H9 (cell line): Measurements from ENCODE around the gene DSTYK. TPM values are rescaled to one million over a fixed set of nuclear protein-coding genes. Genes with fewer than 3 reads are reported as not detected.

Experiments
- DNase-seq: peaks from one replicate; pipeline ENCODE4 v3.0.0-alpha.2; 2017
- H2AFZ ChIP-seq: one replicate; pipeline ENCODE4 v1.6.1; 2013; ENCODE audit warnings: mild to moderate bottlenecking, low read length, control low read depth, moderate library complexity
- H2AK5ac ChIP-seq: 2 replicates; pipeline ENCODE4 v1.6.1; 2013; ENCODE audit warnings: low read length, control low read depth, mixed read lengths; ENCODE audit not compliant: insufficient read length
- H2BK120ac ChIP-seq: one replicate; pipeline ENCODE4 v1.6.1; 2013; ENCODE audit warnings: low read depth, mild to moderate bottlenecking, low read length, control low read depth, inconsistent platforms; ENCODE audit not compliant: poor library complexity, severe bottlenecking
- H2BK12ac ChIP-seq: 2 replicates; pipeline ENCODE4 v1.6.1; 2013; ENCODE audit warnings: low read length, control low read depth, mixed read lengths, low read depth; ENCODE audit not compliant: insufficient read length
- H2BK15ac ChIP-seq: 2 replicates; pipeline ENCODE4 v1.6.1; 2013; ENCODE audit warnings: low read depth, low read length, control low read depth
- H2BK20ac ChIP-seq: one replicate; pipeline ENCODE4 v1.6.1; 2013; ENCODE audit warnings: low read depth, mild to moderate bottlenecking, low read length, control low read depth, inconsistent platforms; ENCODE audit not compliant: poor library complexity, severe bottlenecking
- H2BK5ac ChIP-seq: 2 replicates; pipeline ENCODE4 v1.6.1; 2013; ENCODE audit warnings: low read length, control low read depth, mixed read lengths; ENCODE audit not compliant: insufficient read length
- H3K14ac ChIP-seq: 2 replicates; pipeline ENCODE4 v1.6.1; 2013; ENCODE audit warnings: low read length, control low read depth; ENCODE audit not compliant: insufficient read depth
- H3K18ac ChIP-seq: 2 replicates; pipeline ENCODE4 v1.6.1; 2013; ENCODE audit warnings: low read depth, mild to moderate bottlenecking, mixed read lengths, low read length, control low read depth; ENCODE audit not compliant: insufficient read length
- H3K23ac ChIP-seq: 2 replicates; pipeline ENCODE4 v1.6.1; 2013; ENCODE audit warnings: low read length, control low read depth, mixed read lengths, low read depth; ENCODE audit not compliant: insufficient read length
- H3K23me2 ChIP-seq: 2 replicates; pipeline ENCODE4 v1.6.1; 2013; ENCODE audit warnings: low read depth, mild to moderate bottlenecking, mixed read lengths, low read length, control low read depth; ENCODE audit not compliant: insufficient read length, poor library complexity, severe bottlenecking
- H3K27ac ChIP-seq: 2 replicates; pipeline ENCODE4 v1.5.1; 2013; ENCODE audit warnings: low read length, control low read depth, mixed read lengths, low read depth; ENCODE audit not compliant: insufficient read length
- H3K27me3 ChIP-seq: 2 replicates; pipeline ENCODE4 v1.6.1; 2013; ENCODE audit warnings: low read length, control low read depth, inconsistent platforms; ENCODE audit not compliant: insufficient read depth
- H3K4ac ChIP-seq: 2 replicates; pipeline ENCODE4 v1.6.1; 2013; ENCODE audit warnings: low read depth, mild to moderate bottlenecking, control low read depth, inconsistent platforms, low read length, moderate library complexity
- H3K4me1 ChIP-seq: 2 replicates; pipeline ENCODE4 v1.6.1; 2013; ENCODE audit warnings: low read length, control low read depth, inconsistent platforms; ENCODE audit not compliant: insufficient read depth
- H3K4me2 ChIP-seq: 2 replicates; pipeline ENCODE4 v1.6.1; 2013; ENCODE audit warnings: low read length, control low read depth, mixed read lengths; ENCODE audit not compliant: insufficient read length, insufficient read depth
- H3K56ac ChIP-seq: 2 replicates; pipeline ENCODE4 v1.6.1; 2013; ENCODE audit warnings: low read depth, mild to moderate bottlenecking, mixed read lengths, low read length, control low read depth; ENCODE audit not compliant: insufficient read length
- H3K79me1 ChIP-seq: 2 replicates; pipeline ENCODE4 v1.6.1; 2013; ENCODE audit warnings: low read depth, mild to moderate bottlenecking, moderate library complexity, low read length, control low read depth, inconsistent platforms; ENCODE audit not compliant: insufficient read depth, poor library complexity, severe bottlenecking
- H3K79me2 ChIP-seq: 2 replicates; pipeline ENCODE4 v1.6.1; 2013; ENCODE audit warnings: low read length, control low read depth, inconsistent platforms; ENCODE audit not compliant: insufficient read depth
- H3K9ac ChIP-seq: 2 replicates; pipeline ENCODE4 v1.6.1; 2013; ENCODE audit warnings: low read length, control low read depth, mixed read lengths; ENCODE audit not compliant: insufficient read length; ENCODE audit errors: extremely low read depth
- H3K9me3 ChIP-seq: one replicate; pipeline ENCODE4 v1.6.1; 2013; ENCODE audit warnings: low read depth, low read length, inconsistent platforms; ENCODE audit not compliant: control insufficient read depth
- H3T11ph ChIP-seq: one replicate; pipeline ENCODE4 v1.6.1; 2013; ENCODE audit warnings: mild to moderate bottlenecking, low read length, control low read depth, inconsistent platforms
- H4K20me1 ChIP-seq: one replicate; pipeline ENCODE4 v1.6.1; 2013; ENCODE audit not compliant: control insufficient read depth, insufficient read length, insufficient read depth
- H4K5ac ChIP-seq: 2 replicates; pipeline ENCODE4 v1.6.1; 2013; ENCODE audit warnings: low read depth, mild to moderate bottlenecking, mixed read lengths, low read length, control low read depth; ENCODE audit not compliant: insufficient read length
- H4K8ac ChIP-seq: replicated peaks from 2 replicates; pipeline ENCODE4 v1.6.1; 2013; ENCODE audit warnings: low read length, control low read depth, mixed read lengths, low read depth; ENCODE audit not compliant: insufficient read length
- H4K91ac ChIP-seq: 2 replicates; pipeline ENCODE4 v1.6.1; 2013; ENCODE audit warnings: low read depth, mild to moderate bottlenecking, moderate library complexity, mixed read lengths, low read length, control low read depth; ENCODE audit not compliant: insufficient read length
- H3K27ac Mint-ChIP-seq, 3 experiments: 2 replicates in 2 of 3; 3 replicates in 1 of 3; pipeline ENCODE4 v1.8.0; 2020 to 2021; ENCODE audit warnings: mixed read lengths in 3 of 3, mild to moderate bottlenecking in 1 of 3, moderate library complexity in 1 of 3
- H3K27me3 Mint-ChIP-seq: 2 replicates; pipeline ENCODE4 v1.8.0; 2021; ENCODE audit warnings: low read depth, mild to moderate bottlenecking, moderate library complexity, mixed read lengths
- H3K36me3 Mint-ChIP-seq, 3 experiments: 2 replicates in 2 of 3; 3 replicates in 1 of 3; pipeline ENCODE4 v1.8.0; 2020 to 2021; ENCODE audit warnings: low read depth in 3 of 3, mixed read lengths in 3 of 3; ENCODE audit not compliant: insufficient read depth in 1 of 3
- H3K4me1 Mint-ChIP-seq, 2 experiments: 2 replicates each; pipeline ENCODE4 v1.8.0; 2020; ENCODE audit warnings: mixed read lengths in 2 of 2
- H3K4me3 Mint-ChIP-seq, 2 experiments: 2 replicates in 1 of 2; 3 replicates in 1 of 2; pipeline ENCODE4 v1.8.0; 2020 to 2021; ENCODE audit warnings: mild to moderate bottlenecking in 2 of 2, mixed read lengths in 2 of 2, moderate library complexity in 1 of 2
- H3K9me3 Mint-ChIP-seq, 2 experiments: 2 replicates in 1 of 2; 3 replicates in 1 of 2; pipeline ENCODE4 v1.8.0; 2020; ENCODE audit warnings: mild to moderate bottlenecking in 2 of 2, mixed read lengths in 2 of 2, moderate library complexity in 1 of 2
- CTCF ChIP-seq: fragments of 200-600 bp; sonication (generic); conservative IDR thresholded peaks from 3 replicates; pipeline ENCODE4 v1.8.0; 2021; ENCODE audit warnings: antibody characterized with exemption, mild to moderate bottlenecking
- WGBS: extraction: QIAGEN DNeasy Blood & Tissue Kit; methylation state at CpG from one replicate; pipeline ENCODE4 v1.1.7; 2013; ENCODE audit warnings: missing lambda C conversion rate, low lambda C conversion rate, mixed read lengths; ENCODE audit not compliant: insufficient read length; ENCODE audit errors: extremely low coverage; 5-methylcytosine and 5-hydroxymethylcytosine counted together
- total RNA-seq: library from RNA; stranded (reverse); gene quantifications from 2 replicates; pipeline ENCODE4 v1.2.1, GENCODE V29; 2021

DSTYK gene
- total RNA-seq, 1 experiment from 2014 or later, result 8.5 TPM

GRCh38 chr1:205187420-205187819, 24.1 kb downstream of the DSTYK start:
- H3K9me3 Mint-ChIP-seq, result no peaks in the 10 kb centered on the region
- no CpG with 5 or more reads among the region's 10 CpGs for WGBS

More at GRCh38 chr1:205187420-205187819, 24.1 kb downstream of the DSTYK start:
- H3K27me3 Mint-ChIP-seq, result no peaks in the 10 kb centered on the region
- Histone ChIP-seq H3K4me2 (no peak overlapping the region), H3T11ph (no peak overlapping the region), H2BK15ac (0 out of 2 replicates have a peak overlapping the region, but pooled peaks have one; percentile 65), H3K9me3 (no peaks in the 10 kb centered on the region), H3K9ac (no peak overlapping the region), H4K20me1 (no peaks in the 10 kb centered on the region), H2AFZ (no peak overlapping the region), H3K18ac (no peak overlapping the region), H4K91ac (no peak overlapping the region), H3K4me1 (peaks cover 16% of the 10 kb centered on the region; the same call in 1 of the 2 replicates), H3K14ac (peak overlapping the region; percentile 67; the same call in 1 of the 2 replicates), H2BK5ac (no peak overlapping the region), H3K23ac (no peak overlapping the region), H3K56ac (no peak overlapping the region), H2AK5ac (no peak overlapping the region), H4K8ac (no peak overlapping the region), H3K27ac (no peak overlapping the region), H2BK20ac (no peak overlapping the region), H3K4ac (no peak overlapping the region), H3K27me3 (no peaks in the 10 kb centered on the region), H3K23me2 (no peaks in the 10 kb centered on the region), H3K79me1 (peaks cover 4% of the 10 kb centered on the region), H2BK12ac (no peak overlapping the region), H3K79me2 (peaks cover 1% of the 10 kb centered on the region; the same call in 1 of the 2 replicates), H2BK120ac (no peak overlapping the region), H4K5ac (no peak overlapping the region)
- TF ChIP-seq CTCF, result no peak
- no peak for DNase-seq
- peaks cover 48 to 59% of the 10 kb centered on the region in 2 experiments for H3K4me1 Mint-ChIP-seq
- H3K27ac Mint-ChIP-seq, result peak overlapping the region; percentile 72 to 87 (median 73); a peak in 6 of 7 replicates
- peak overlapping the region; percentile 8 to 24; a peak in 2 of 5 replicates for H3K4me3 Mint-ChIP-seq
- peaks cover 2 to 6% (median 6%) of the 10 kb centered on the region in 3 experiments; a peak in 6 of 7 replicates for H3K36me3 Mint-ChIP-seq
